ENCODE data around the gene RNF146.

RNF146 gene

DNA sequence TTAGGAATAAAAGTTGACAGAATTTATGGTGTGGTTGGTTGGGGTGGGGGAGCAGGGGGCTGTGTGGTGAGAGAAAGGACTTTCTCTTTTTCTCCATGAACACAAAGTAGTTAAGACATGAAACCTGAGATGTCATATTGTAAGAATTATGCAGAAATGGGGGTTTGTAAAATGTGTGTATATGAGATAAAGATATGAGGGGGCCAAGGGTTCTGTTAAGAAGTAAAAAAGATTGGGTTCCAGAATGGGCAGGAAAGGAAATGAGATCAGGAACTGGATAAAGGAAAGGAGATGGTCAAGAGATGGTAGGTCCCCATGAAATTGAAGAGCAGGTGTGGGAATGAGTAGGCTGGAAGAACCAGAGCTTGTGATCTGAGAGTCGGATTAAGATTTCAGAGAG, 9.7 kb downstream of the RNF146 start:
- H2BK5ac ChIP-seq (ENCODE audit: low read depth, low read length, poor library complexity) = no peak overlapping the region
- H3K4ac ChIP-seq (ENCODE audit: low read depth, low read length) = no peak overlapping the region
- no peak overlapping the region for H3K4me3 ChIP-seq (ENCODE audit: low read depth, low read length)
- no peak overlapping the region for H2BK120ac ChIP-seq (ENCODE audit: insufficient read depth, low read length, poor library complexity)
- no peak overlapping the region for H3K9ac ChIP-seq (ENCODE audit: low read length)
- H4K12ac ChIP-seq (ENCODE audit: low read depth, low read length) = no peak overlapping the region
- H3K79me1 ChIP-seq (ENCODE audit: low read length) = no peaks in the 10 kb centered on the region
- H2AK5ac ChIP-seq (ENCODE audit: low read length) = no peak overlapping the region
- H3K27me3 ChIP-seq (ENCODE audit: insufficient read depth, low read length) = no peaks in the 10 kb centered on the region
- H3K4me1 ChIP-seq (ENCODE audit: control insufficient read depth in 1 of 2, insufficient read depth in 2 of 2, low read length in 2 of 2) = no peaks in the 10 kb centered on the region
- H3K27ac ChIP-seq (ENCODE audit: low read depth, low read length) = no peak overlapping the region
- H4K91ac ChIP-seq (ENCODE audit: low read depth, low read length) = no peak overlapping the region
- no peak overlapping the region for H4K8ac ChIP-seq (ENCODE audit: low read depth, low read length)
- no peaks in the 10 kb centered on the region for H3K79me2 ChIP-seq (ENCODE audit: control insufficient read depth, insufficient read depth, low read length, poor library complexity)
- H3K23ac ChIP-seq (ENCODE audit: low read length) = no peak overlapping the region
- H2AFZ ChIP-seq (ENCODE audit: insufficient read depth, low read length, poor library complexity) = no peak overlapping the region
- H3K4me2 ChIP-seq (ENCODE audit: low read length) = no peak overlapping the region
- no peak for DNase-seq
- WGBS (ENCODE audit: extremely low coverage, insufficient coverage, insufficient read length) = no CpG with 5 or more reads among the region's 1 CpG
- no peak overlapping the region for H2BK12ac ChIP-seq (ENCODE audit: low read length)
- H3K36me3 ChIP-seq (ENCODE audit: control insufficient read depth in 1 of 2, insufficient read depth in 2 of 2, low read length in 2 of 2) = no peaks in the 10 kb centered on the region
- no peaks in the 10 kb centered on the region for H3K9me3 ChIP-seq (ENCODE audit: insufficient read depth, low read depth, low read length)
- no peak overlapping the region for H3K18ac ChIP-seq (ENCODE audit: low read length)
- H3K14ac ChIP-seq (ENCODE audit: low read length) = no peak overlapping the region

DNA sequence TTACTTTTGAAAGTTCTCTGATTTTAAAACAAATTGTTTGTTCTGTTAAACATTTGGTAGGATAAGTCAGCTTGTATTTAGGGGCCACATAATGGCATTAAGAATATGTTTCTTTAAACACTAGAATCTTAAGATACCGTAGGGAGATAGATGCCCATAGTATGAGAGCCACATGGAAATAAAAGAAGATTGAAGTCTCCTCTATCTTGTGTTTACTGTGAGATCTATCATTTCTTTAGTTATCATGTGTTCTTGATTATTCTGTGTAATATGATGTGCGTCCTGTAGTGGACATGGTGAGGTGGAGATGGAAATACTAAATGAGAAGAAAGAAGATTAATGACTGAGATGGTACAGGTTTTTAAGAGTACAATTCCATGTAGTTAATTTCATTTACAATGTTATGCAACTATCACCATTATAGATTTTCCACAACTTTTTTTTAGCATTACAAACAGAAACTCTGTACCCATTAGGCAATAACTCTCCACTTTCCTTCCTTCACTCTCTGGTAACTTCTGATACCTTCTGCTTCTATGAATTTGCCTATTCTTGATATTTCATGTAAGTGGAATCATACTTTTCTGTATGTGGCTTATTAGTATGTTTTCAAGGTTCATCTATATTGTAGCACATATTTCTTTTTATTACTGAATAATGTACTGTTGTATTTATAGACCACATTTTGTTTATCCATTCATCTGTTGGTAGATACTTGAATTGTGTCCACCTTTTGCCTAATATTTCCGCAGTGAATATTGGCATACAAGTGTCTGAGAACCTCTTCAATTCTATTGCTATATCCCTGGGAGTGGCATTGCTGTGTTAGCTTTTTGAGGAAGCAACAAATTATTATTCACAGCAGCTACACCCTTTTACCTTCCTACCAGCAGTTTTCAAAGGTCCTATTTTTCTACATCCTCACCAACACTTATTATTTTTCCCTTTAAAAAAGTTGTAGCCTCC, 11.5 kb downstream of the RNF146 start:
- Histone ChIP-seq H4K8ac (ENCODE audit: low read depth, low read length) (no peak overlapping the region), H3K79me1 (ENCODE audit: low read length) (no peaks in the 10 kb centered on the region), H3K4me3 (ENCODE audit: low read depth, low read length) (no peak overlapping the region), H3K4me1 (ENCODE audit: control insufficient read depth in 1 of 2, insufficient read depth in 2 of 2, low read length in 2 of 2) (no peaks in the 10 kb centered on the region), H3K27ac (ENCODE audit: low read depth, low read length) (no peak overlapping the region), H3K4ac (ENCODE audit: low read depth, low read length) (no peak overlapping the region), H3K18ac (ENCODE audit: low read length) (no peak overlapping the region), H3K4me2 (ENCODE audit: low read length) (no peak overlapping the region), H3K23ac (ENCODE audit: low read length) (no peak overlapping the region), H2BK5ac (ENCODE audit: low read depth, low read length, poor library complexity) (no peak overlapping the region), H2BK120ac (ENCODE audit: insufficient read depth, low read length, poor library complexity) (no peak overlapping the region), H3K9ac (ENCODE audit: low read length) (no peak overlapping the region), H3K27me3 (ENCODE audit: insufficient read depth, low read length) (no peaks in the 10 kb centered on the region), H4K91ac (ENCODE audit: low read depth, low read length) (no peak overlapping the region), H3K79me2 (ENCODE audit: control insufficient read depth, insufficient read depth, low read length, poor library complexity) (no peaks in the 10 kb centered on the region), H2AFZ (ENCODE audit: insufficient read depth, low read length, poor library complexity) (no peak overlapping the region), H4K12ac (ENCODE audit: low read depth, low read length) (no peak overlapping the region), H2AK5ac (ENCODE audit: low read length) (no peak overlapping the region), H3K36me3 (ENCODE audit: control insufficient read depth in 1 of 2, insufficient read depth in 2 of 2, low read length in 2 of 2) (peaks cover 0 to 1% of the 10 kb centered on the region in 2 experiments), H3K9me3 (ENCODE audit: insufficient read depth, low read depth, low read length) (no peaks in the 10 kb centered on the region), H3K14ac (ENCODE audit: low read length) (no peak overlapping the region), H2BK12ac (ENCODE audit: low read length) (no peak overlapping the region)
- no CpG with 5 or more reads among the region's 3 CpGs for WGBS (ENCODE audit: extremely low coverage, insufficient coverage, insufficient read length)
- DNase-seq = no peak

DNA sequence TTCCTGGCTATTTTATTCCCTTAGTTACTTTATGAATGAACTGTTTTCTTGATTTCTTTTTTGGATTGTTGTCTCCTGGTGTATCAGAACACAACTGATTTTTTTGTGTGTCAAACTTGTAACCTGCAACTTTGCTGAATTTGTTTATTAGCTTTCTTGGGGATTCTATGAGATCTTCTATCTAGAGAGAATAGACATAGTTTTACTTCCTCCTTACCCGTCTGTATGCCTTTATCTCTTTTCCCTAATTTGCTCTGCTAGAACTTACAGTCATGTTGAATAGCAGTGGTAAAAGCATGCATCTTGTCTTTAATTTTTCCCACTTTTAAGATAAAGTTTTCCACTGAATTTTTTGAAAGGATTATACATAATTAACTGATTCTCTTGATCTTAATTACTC, 13.2 kb downstream of the RNF146 start:
- H4K8ac ChIP-seq (ENCODE audit: low read depth, low read length) = no peak overlapping the region
- H4K12ac ChIP-seq (ENCODE audit: low read depth, low read length) = no peak overlapping the region
- no peaks in the 10 kb centered on the region for H3K27me3 ChIP-seq (ENCODE audit: insufficient read depth, low read length)
- H3K9ac ChIP-seq (ENCODE audit: low read length) = no peak overlapping the region
- no peak overlapping the region for H2BK12ac ChIP-seq (ENCODE audit: low read length)
- H3K4me2 ChIP-seq (ENCODE audit: low read length) = no peak overlapping the region
- H3K9me3 ChIP-seq (ENCODE audit: insufficient read depth, low read depth, low read length) = no peaks in the 10 kb centered on the region
- no peak overlapping the region for H3K4ac ChIP-seq (ENCODE audit: low read depth, low read length)
- no peaks in the 10 kb centered on the region for H3K4me1 ChIP-seq (ENCODE audit: control insufficient read depth in 1 of 2, insufficient read depth in 2 of 2, low read length in 2 of 2)
- H2BK120ac ChIP-seq (ENCODE audit: insufficient read depth, low read length, poor library complexity) = no peak overlapping the region
- no peak for DNase-seq
- no peak overlapping the region for H3K4me3 ChIP-seq (ENCODE audit: low read depth, low read length)
- H3K27ac ChIP-seq (ENCODE audit: low read depth, low read length) = no peak overlapping the region
- no peak overlapping the region for H2BK5ac ChIP-seq (ENCODE audit: low read depth, low read length, poor library complexity)
- H3K79me2 ChIP-seq (ENCODE audit: control insufficient read depth, insufficient read depth, low read length, poor library complexity) = no peaks in the 10 kb centered on the region
- H3K36me3 ChIP-seq (ENCODE audit: control insufficient read depth in 1 of 2, insufficient read depth in 2 of 2, low read length in 2 of 2) = peaks cover 0 to 1% of the 10 kb centered on the region in 2 experiments
- no CpG with 5 or more reads among the region's 1 CpG for WGBS (ENCODE audit: extremely low coverage, insufficient coverage, insufficient read length)
- H3K23ac ChIP-seq (ENCODE audit: low read length) = no peak overlapping the region
- no peak overlapping the region for H2AFZ ChIP-seq (ENCODE audit: insufficient read depth, low read length, poor library complexity)
- H2AK5ac ChIP-seq (ENCODE audit: low read length) = no peak overlapping the region
- no peak overlapping the region for H3K14ac ChIP-seq (ENCODE audit: low read length)
- no peak overlapping the region for H4K91ac ChIP-seq (ENCODE audit: low read depth, low read length)
- H3K18ac ChIP-seq (ENCODE audit: low read length) = no peak overlapping the region
- no peaks in the 10 kb centered on the region for H3K79me1 ChIP-seq (ENCODE audit: low read length)

DNA sequence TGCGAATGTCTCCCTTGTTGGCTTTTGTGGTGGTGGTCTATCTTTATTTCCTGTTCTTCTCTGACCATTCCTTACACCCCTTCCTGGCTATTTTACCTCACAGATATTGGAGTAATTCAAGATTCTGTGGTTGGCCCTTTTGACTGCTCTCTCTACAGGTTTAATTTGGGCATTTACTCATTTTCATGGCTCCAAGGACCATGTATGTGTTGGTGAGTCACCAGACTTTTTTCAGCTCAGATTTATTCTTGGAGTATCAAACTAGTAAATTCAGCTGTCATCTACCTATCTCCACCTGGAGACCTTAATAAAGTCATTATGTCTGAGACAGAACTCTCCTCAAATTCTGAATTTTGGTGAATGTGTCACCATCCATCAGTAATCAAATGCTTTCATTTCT, 15.5 kb downstream of the RNF146 start:
- no peak overlapping the region for H3K27ac ChIP-seq (ENCODE audit: low read depth, low read length)
- H3K27me3 ChIP-seq (ENCODE audit: insufficient read depth, low read length) = no peaks in the 10 kb centered on the region
- H3K79me1 ChIP-seq (ENCODE audit: low read length) = no peaks in the 10 kb centered on the region
- H2AFZ ChIP-seq (ENCODE audit: insufficient read depth, low read length, poor library complexity) = no peak overlapping the region
- no peaks in the 10 kb centered on the region for H3K9me3 ChIP-seq (ENCODE audit: insufficient read depth, low read depth, low read length)
- no peak overlapping the region for H3K23ac ChIP-seq (ENCODE audit: low read length)
- no peak overlapping the region for H3K14ac ChIP-seq (ENCODE audit: low read length)
- no peak overlapping the region for H3K4me3 ChIP-seq (ENCODE audit: low read depth, low read length)
- H3K4me1 ChIP-seq (ENCODE audit: control insufficient read depth in 1 of 2, insufficient read depth in 2 of 2, low read length in 2 of 2) = no peaks in the 10 kb centered on the region
- H2AK5ac ChIP-seq (ENCODE audit: low read length) = no peak overlapping the region
- H4K12ac ChIP-seq (ENCODE audit: low read depth, low read length) = no peak overlapping the region
- no CpG with 5 or more reads among the region's 1 CpG for WGBS (ENCODE audit: extremely low coverage, insufficient coverage, insufficient read length)
- H3K9ac ChIP-seq (ENCODE audit: low read length) = no peak overlapping the region
- H3K36me3 ChIP-seq (ENCODE audit: control insufficient read depth in 1 of 2, insufficient read depth in 2 of 2, low read length in 2 of 2) = peaks cover 2 to 11% of the 10 kb centered on the region in 2 experiments
- H4K8ac ChIP-seq (ENCODE audit: low read depth, low read length) = no peak overlapping the region
- H2BK120ac ChIP-seq (ENCODE audit: insufficient read depth, low read length, poor library complexity) = no peak overlapping the region
- no peaks in the 10 kb centered on the region for H3K79me2 ChIP-seq (ENCODE audit: control insufficient read depth, insufficient read depth, low read length, poor library complexity)
- no peak overlapping the region for H3K4ac ChIP-seq (ENCODE audit: low read depth, low read length)
- DNase-seq = no peak
- H3K4me2 ChIP-seq (ENCODE audit: low read length) = no peak overlapping the region
- no peak overlapping the region for H2BK5ac ChIP-seq (ENCODE audit: low read depth, low read length, poor library complexity)
- H3K18ac ChIP-seq (ENCODE audit: low read length) = no peak overlapping the region
- H2BK12ac ChIP-seq (ENCODE audit: low read length) = no peak overlapping the region
- H4K91ac ChIP-seq (ENCODE audit: low read depth, low read length) = no peak overlapping the region
